H9 (cell line): ENCODE data around the gene VAV3. TPM values are rescaled to one million over a fixed set of nuclear protein-coding genes. Genes with fewer than 3 reads are reported as not detected.

Experiments
- DNase-seq: peaks from one replicate; pipeline ENCODE4 v3.0.0-alpha.2; 2017
- H2AFZ ChIP-seq: one replicate; pipeline ENCODE4 v1.6.1; 2013; ENCODE audit warnings: mild to moderate bottlenecking, low read length, control low read depth, moderate library complexity
- H2AK5ac ChIP-seq: 2 replicates; pipeline ENCODE4 v1.6.1; 2013; ENCODE audit warnings: low read length, control low read depth, mixed read lengths; ENCODE audit not compliant: insufficient read length
- H2BK120ac ChIP-seq: one replicate; pipeline ENCODE4 v1.6.1; 2013; ENCODE audit warnings: low read depth, mild to moderate bottlenecking, low read length, control low read depth, inconsistent platforms; ENCODE audit not compliant: poor library complexity, severe bottlenecking
- H2BK12ac ChIP-seq: 2 replicates; pipeline ENCODE4 v1.6.1; 2013; ENCODE audit warnings: low read length, control low read depth, mixed read lengths, low read depth; ENCODE audit not compliant: insufficient read length
- H2BK15ac ChIP-seq: 2 replicates; pipeline ENCODE4 v1.6.1; 2013; ENCODE audit warnings: low read depth, low read length, control low read depth
- H2BK20ac ChIP-seq: one replicate; pipeline ENCODE4 v1.6.1; 2013; ENCODE audit warnings: low read depth, mild to moderate bottlenecking, low read length, control low read depth, inconsistent platforms; ENCODE audit not compliant: poor library complexity, severe bottlenecking
- H2BK5ac ChIP-seq: 2 replicates; pipeline ENCODE4 v1.6.1; 2013; ENCODE audit warnings: low read length, control low read depth, mixed read lengths; ENCODE audit not compliant: insufficient read length
- H3K14ac ChIP-seq: 2 replicates; pipeline ENCODE4 v1.6.1; 2013; ENCODE audit warnings: low read length, control low read depth; ENCODE audit not compliant: insufficient read depth
- H3K18ac ChIP-seq: 2 replicates; pipeline ENCODE4 v1.6.1; 2013; ENCODE audit warnings: low read depth, mild to moderate bottlenecking, mixed read lengths, low read length, control low read depth; ENCODE audit not compliant: insufficient read length
- H3K23ac ChIP-seq: 2 replicates; pipeline ENCODE4 v1.6.1; 2013; ENCODE audit warnings: low read length, control low read depth, mixed read lengths, low read depth; ENCODE audit not compliant: insufficient read length
- H3K23me2 ChIP-seq: 2 replicates; pipeline ENCODE4 v1.6.1; 2013; ENCODE audit warnings: low read depth, mild to moderate bottlenecking, mixed read lengths, low read length, control low read depth; ENCODE audit not compliant: insufficient read length, poor library complexity, severe bottlenecking
- H3K27ac ChIP-seq: 2 replicates; pipeline ENCODE4 v1.5.1; 2013; ENCODE audit warnings: low read length, control low read depth, mixed read lengths, low read depth; ENCODE audit not compliant: insufficient read length
- H3K27me3 ChIP-seq: 2 replicates; pipeline ENCODE4 v1.6.1; 2013; ENCODE audit warnings: low read length, control low read depth, inconsistent platforms; ENCODE audit not compliant: insufficient read depth
- H3K4ac ChIP-seq: 2 replicates; pipeline ENCODE4 v1.6.1; 2013; ENCODE audit warnings: low read depth, mild to moderate bottlenecking, control low read depth, inconsistent platforms, low read length, moderate library complexity
- H3K4me1 ChIP-seq: 2 replicates; pipeline ENCODE4 v1.6.1; 2013; ENCODE audit warnings: low read length, control low read depth, inconsistent platforms; ENCODE audit not compliant: insufficient read depth
- H3K4me2 ChIP-seq: 2 replicates; pipeline ENCODE4 v1.6.1; 2013; ENCODE audit warnings: low read length, control low read depth, mixed read lengths; ENCODE audit not compliant: insufficient read length, insufficient read depth
- H3K56ac ChIP-seq: 2 replicates; pipeline ENCODE4 v1.6.1; 2013; ENCODE audit warnings: low read depth, mild to moderate bottlenecking, mixed read lengths, low read length, control low read depth; ENCODE audit not compliant: insufficient read length
- H3K79me1 ChIP-seq: 2 replicates; pipeline ENCODE4 v1.6.1; 2013; ENCODE audit warnings: low read depth, mild to moderate bottlenecking, moderate library complexity, low read length, control low read depth, inconsistent platforms; ENCODE audit not compliant: insufficient read depth, poor library complexity, severe bottlenecking
- H3K79me2 ChIP-seq: 2 replicates; pipeline ENCODE4 v1.6.1; 2013; ENCODE audit warnings: low read length, control low read depth, inconsistent platforms; ENCODE audit not compliant: insufficient read depth
- H3K9ac ChIP-seq: 2 replicates; pipeline ENCODE4 v1.6.1; 2013; ENCODE audit warnings: low read length, control low read depth, mixed read lengths; ENCODE audit not compliant: insufficient read length; ENCODE audit errors: extremely low read depth
- H3K9me3 ChIP-seq: one replicate; pipeline ENCODE4 v1.6.1; 2013; ENCODE audit warnings: low read depth, low read length, inconsistent platforms; ENCODE audit not compliant: control insufficient read depth
- H3T11ph ChIP-seq: one replicate; pipeline ENCODE4 v1.6.1; 2013; ENCODE audit warnings: mild to moderate bottlenecking, low read length, control low read depth, inconsistent platforms
- H4K20me1 ChIP-seq: one replicate; pipeline ENCODE4 v1.6.1; 2013; ENCODE audit not compliant: control insufficient read depth, insufficient read length, insufficient read depth
- H4K5ac ChIP-seq: 2 replicates; pipeline ENCODE4 v1.6.1; 2013; ENCODE audit warnings: low read depth, mild to moderate bottlenecking, mixed read lengths, low read length, control low read depth; ENCODE audit not compliant: insufficient read length
- H4K8ac ChIP-seq: replicated peaks from 2 replicates; pipeline ENCODE4 v1.6.1; 2013; ENCODE audit warnings: low read length, control low read depth, mixed read lengths, low read depth; ENCODE audit not compliant: insufficient read length
- H4K91ac ChIP-seq: 2 replicates; pipeline ENCODE4 v1.6.1; 2013; ENCODE audit warnings: low read depth, mild to moderate bottlenecking, moderate library complexity, mixed read lengths, low read length, control low read depth; ENCODE audit not compliant: insufficient read length
- H3K27ac Mint-ChIP-seq, 3 experiments: 2 replicates in 2 of 3; 3 replicates in 1 of 3; pipeline ENCODE4 v1.8.0; 2020 to 2021; ENCODE audit warnings: mixed read lengths in 3 of 3, mild to moderate bottlenecking in 1 of 3, moderate library complexity in 1 of 3
- H3K27me3 Mint-ChIP-seq: 2 replicates; pipeline ENCODE4 v1.8.0; 2021; ENCODE audit warnings: low read depth, mild to moderate bottlenecking, moderate library complexity, mixed read lengths
- H3K36me3 Mint-ChIP-seq, 3 experiments: 2 replicates in 2 of 3; 3 replicates in 1 of 3; pipeline ENCODE4 v1.8.0; 2020 to 2021; ENCODE audit warnings: low read depth in 3 of 3, mixed read lengths in 3 of 3; ENCODE audit not compliant: insufficient read depth in 1 of 3
- H3K4me1 Mint-ChIP-seq, 2 experiments: 2 replicates each; pipeline ENCODE4 v1.8.0; 2020; ENCODE audit warnings: mixed read lengths in 2 of 2
- H3K4me3 Mint-ChIP-seq, 2 experiments: 2 replicates in 1 of 2; 3 replicates in 1 of 2; pipeline ENCODE4 v1.8.0; 2020 to 2021; ENCODE audit warnings: mild to moderate bottlenecking in 2 of 2, mixed read lengths in 2 of 2, moderate library complexity in 1 of 2
- H3K9me3 Mint-ChIP-seq, 2 experiments: 2 replicates in 1 of 2; 3 replicates in 1 of 2; pipeline ENCODE4 v1.8.0; 2020; ENCODE audit warnings: mild to moderate bottlenecking in 2 of 2, mixed read lengths in 2 of 2, moderate library complexity in 1 of 2
- WGBS: extraction: QIAGEN DNeasy Blood & Tissue Kit; methylation state at CpG from one replicate; pipeline ENCODE4 v1.1.7; 2013; ENCODE audit warnings: missing lambda C conversion rate, low lambda C conversion rate, mixed read lengths; ENCODE audit not compliant: insufficient read length; ENCODE audit errors: extremely low coverage; 5-methylcytosine and 5-hydroxymethylcytosine counted together
- total RNA-seq: library from RNA; stranded (reverse); gene quantifications from 2 replicates; pipeline ENCODE4 v1.2.1, GENCODE V29; 2021
- TF ChIP-seq, protein P1 (sequence below): fragments of 200-600 bp; sonication (generic); conservative IDR thresholded peaks from 3 replicates; pipeline ENCODE4 v1.8.0; 2021; ENCODE audit warnings: antibody characterized with exemption, mild to moderate bottlenecking

The VAV3 gene
- total RNA-seq, 1 experiment from 2014 or later = 5.1 TPM

- H4K20me1 ChIP-seq = no peaks in the 10 kb centered on the region
- no peaks in the 10 kb centered on the region for H3K9me3 Mint-ChIP-seq
- H3K23ac ChIP-seq = no peak overlapping the region
- H3K56ac ChIP-seq = no peak overlapping the region
- no peak overlapping the region for H4K8ac ChIP-seq
- no peak overlapping the region for H2BK20ac ChIP-seq
- H3K27me3 Mint-ChIP-seq = no peaks in the 10 kb centered on the region
- H3K4me2 ChIP-seq = no peak overlapping the region
- H2BK15ac ChIP-seq = no peak overlapping the region
- no CpG with 5 or more reads among the region's 2 CpGs for WGBS
- TF ChIP-seq, protein P1, sequence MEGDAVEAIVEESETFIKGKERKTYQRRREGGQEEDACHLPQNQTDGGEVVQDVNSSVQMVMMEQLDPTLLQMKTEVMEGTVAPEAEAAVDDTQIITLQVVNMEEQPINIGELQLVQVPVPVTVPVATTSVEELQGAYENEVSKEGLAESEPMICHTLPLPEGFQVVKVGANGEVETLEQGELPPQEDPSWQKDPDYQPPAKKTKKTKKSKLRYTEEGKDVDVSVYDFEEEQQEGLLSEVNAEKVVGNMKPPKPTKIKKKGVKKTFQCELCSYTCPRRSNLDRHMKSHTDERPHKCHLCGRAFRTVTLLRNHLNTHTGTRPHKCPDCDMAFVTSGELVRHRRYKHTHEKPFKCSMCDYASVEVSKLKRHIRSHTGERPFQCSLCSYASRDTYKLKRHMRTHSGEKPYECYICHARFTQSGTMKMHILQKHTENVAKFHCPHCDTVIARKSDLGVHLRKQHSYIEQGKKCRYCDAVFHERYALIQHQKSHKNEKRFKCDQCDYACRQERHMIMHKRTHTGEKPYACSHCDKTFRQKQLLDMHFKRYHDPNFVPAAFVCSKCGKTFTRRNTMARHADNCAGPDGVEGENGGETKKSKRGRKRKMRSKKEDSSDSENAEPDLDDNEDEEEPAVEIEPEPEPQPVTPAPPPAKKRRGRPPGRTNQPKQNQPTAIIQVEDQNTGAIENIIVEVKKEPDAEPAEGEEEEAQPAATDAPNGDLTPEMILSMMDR = no peak
- H3K4me1 ChIP-seq = no peaks in the 10 kb centered on the region
- H3K14ac ChIP-seq = no peak overlapping the region
- H3K36me3 Mint-ChIP-seq = no peaks in the 10 kb centered on the region; a peak in 1 of 7 replicates
- H2BK12ac ChIP-seq = no peak overlapping the region
- H3K79me1 ChIP-seq = no peaks in the 10 kb centered on the region
- H2AK5ac ChIP-seq = no peak overlapping the region
- H3K23me2 ChIP-seq = no peaks in the 10 kb centered on the region
- H3K4ac ChIP-seq = no peak overlapping the region
- DNase-seq = no peak
- no peaks in the 10 kb centered on the region for H3K9me3 ChIP-seq
- no peak overlapping the region for H3K27ac ChIP-seq
- no peak overlapping the region for H3K27ac Mint-ChIP-seq
- H2BK120ac ChIP-seq = no peak overlapping the region
- no peak overlapping the region for H3K18ac ChIP-seq
- no peak overlapping the region for H3K4me3 Mint-ChIP-seq
- H3K27me3 ChIP-seq = no peaks in the 10 kb centered on the region
- no peak overlapping the region for H2AFZ ChIP-seq
- no peak overlapping the region for H3K9ac ChIP-seq
- H3K4me1 Mint-ChIP-seq = peaks cover 12 to 16% of the 10 kb centered on the region in 2 experiments; a peak in 3 of 4 replicates
- H4K91ac ChIP-seq = no peak overlapping the region
- H3K79me2 ChIP-seq = no peaks in the 10 kb centered on the region
- H4K5ac ChIP-seq = no peak overlapping the region
- H2BK5ac ChIP-seq = no peak overlapping the region
- no peak overlapping the region for H3T11ph ChIP-seq
These were observed 431.5 kb downstream of the VAV3 start for GRCh38 chr1:107533436-107533835.
